Left ventricle myocardium superior (tissue), 1 donor: ENCODE measurements around the gene FTO. TPM values are rescaled to one million over a fixed set of nuclear protein-coding genes. Genes with fewer than 3 reads are reported as not detected.

ENCODE experiments used
- ATAC-seq: fragments of 200-7000 bp; cut with Tn5 transposase; one replicate; pipeline ENCODE4 v1.9.1; 2020; ENCODE audit warnings: mild to moderate bottlenecking, moderate library complexity
- DNase-seq: peaks from one replicate; pipeline ENCODE4 v3.0.0-alpha.2; 2020
- intact Hi-C: fragments of 100-400 bp; cut with micrococcal nuclease; formaldehyde crosslinking; loops from one replicate; pipeline ENCODE4 v1.11.0; 2022
- total RNA-seq: library from RNA; stranded (reverse); fragmentation: NEBNext Ultra II Directional; extraction: Animal tissue kit (Norgen Biotek cat#: 25700); gene quantifications from one replicate; pipeline ENCODE4 v1.2.1, GENCODE V29; 2021
- donor health status: DM: no; HTN: yes; CAD: no; lungs with severe emphysema.

Gene FTO
- total RNA-seq, 1 donor from 2014 or later, result 71.8 TPM

- ATAC-seq, result no peak
- intact Hi-C loops, result no loop called here
- no peak for DNase-seq
Measured at GRCh38 chr16:54000361-54000760, 296.4 kb downstream of the FTO start.

DNA sequence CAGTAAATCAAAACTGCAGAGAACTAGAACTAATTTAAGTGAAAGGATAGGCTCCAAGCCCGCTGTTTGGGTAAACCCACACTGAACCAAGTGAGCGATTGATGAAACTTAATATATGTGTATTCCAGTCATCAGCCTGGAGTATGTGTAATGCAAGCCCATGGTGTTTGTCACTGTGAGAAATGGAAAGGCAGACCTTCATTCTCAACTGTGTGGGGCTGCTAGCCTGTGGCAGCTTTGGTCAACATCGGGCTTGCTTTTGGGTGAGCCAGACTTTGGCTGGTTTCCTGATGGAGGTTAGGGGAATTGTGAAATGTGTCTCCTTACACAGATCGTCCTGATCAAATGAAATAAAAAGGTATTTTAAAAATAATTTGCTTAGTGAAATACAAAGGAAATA is 302.7 kb downstream of the FTO start:
- DNase-seq, result no peak
- ATAC-seq, result no peak
- intact Hi-C loops, result no loop called here

GRCh38 chr16:54007504-54007903 is 303.5 kb downstream of the FTO start:
- ATAC-seq, result peak; percentile 82
- peak; percentile 28 for DNase-seq
- intact Hi-C loops, result no loop called here

- DNase-seq (no peak), ATAC-seq (no peak)
- intact Hi-C loops, result no loop called here
Measured at GRCh38 chr16:54009464-54010176, 305.7 kb downstream of the FTO start.

GRCh38 chr16:54015147-54015546 is 311.2 kb downstream of the FTO start:
- ATAC-seq (no peak), DNase-seq (no peak)
- intact Hi-C loops, result no loop called here

DNA sequence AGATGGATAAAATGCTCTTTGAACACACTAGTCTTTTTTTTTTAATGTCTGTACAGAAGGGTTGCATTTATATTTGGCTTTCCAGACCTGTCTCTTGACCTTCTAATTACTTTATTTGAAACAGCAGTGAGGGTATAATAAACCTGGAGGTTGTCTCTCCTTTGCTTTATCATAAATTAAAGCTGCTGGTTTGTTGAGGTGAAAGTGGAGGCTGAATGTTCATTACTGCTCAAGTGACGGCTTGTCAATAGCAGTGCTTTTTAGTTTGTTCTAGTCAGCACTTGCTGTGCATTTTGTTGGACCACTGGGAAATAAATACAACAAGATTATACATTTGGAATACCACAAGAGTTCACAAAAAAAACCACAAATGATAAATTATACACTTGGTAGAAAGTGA is 318.4 kb downstream of the FTO start:
- intact Hi-C loops, result no loop called here
- ATAC-seq (no peak), DNase-seq (no peak)

DNA sequence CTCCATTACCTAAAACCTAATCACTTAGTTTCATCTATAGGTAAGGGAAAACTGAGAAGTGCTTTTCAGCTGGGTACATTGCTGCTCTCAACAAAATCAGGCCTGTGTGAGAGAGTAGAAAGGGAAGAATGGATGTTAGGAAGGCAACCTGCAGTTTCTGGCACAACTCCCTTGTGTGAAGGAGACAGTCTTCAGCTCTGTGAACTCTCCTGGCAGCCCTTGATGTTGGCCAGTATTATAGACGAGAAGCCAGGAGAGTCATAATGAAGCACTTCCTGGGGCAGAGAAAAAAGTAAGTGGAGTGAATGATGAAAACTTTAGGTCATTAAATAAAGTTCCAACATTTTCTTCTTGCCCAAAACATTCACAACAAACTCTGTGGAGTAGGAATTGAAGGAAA is 322.5 kb downstream of the FTO start:
- intact Hi-C loops, result no loop called here
- DNase-seq (no peak), ATAC-seq (peak; percentile 54)

DNA sequence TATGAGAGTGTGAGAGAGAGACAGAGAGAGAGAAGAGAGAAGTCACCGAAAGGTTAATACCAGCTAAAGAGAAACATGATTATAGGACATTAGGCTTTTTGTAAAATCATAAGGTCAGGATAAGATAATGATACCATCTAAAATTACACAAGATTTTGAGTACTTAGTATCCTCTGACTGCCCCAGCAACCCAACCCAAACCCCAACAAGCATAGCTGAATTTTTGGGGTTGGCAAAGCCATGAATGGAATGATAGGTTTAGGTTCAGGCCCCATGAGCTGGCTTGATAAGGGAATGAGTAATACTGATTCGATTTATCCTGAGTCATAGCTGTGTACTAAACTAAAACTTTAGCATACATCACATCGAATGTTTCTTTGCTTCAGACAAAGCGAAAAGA is 323.1 kb downstream of the FTO start:
- intact Hi-C loops, result no loop called here
- DNase-seq (no peak), ATAC-seq (no peak)

DNA sequence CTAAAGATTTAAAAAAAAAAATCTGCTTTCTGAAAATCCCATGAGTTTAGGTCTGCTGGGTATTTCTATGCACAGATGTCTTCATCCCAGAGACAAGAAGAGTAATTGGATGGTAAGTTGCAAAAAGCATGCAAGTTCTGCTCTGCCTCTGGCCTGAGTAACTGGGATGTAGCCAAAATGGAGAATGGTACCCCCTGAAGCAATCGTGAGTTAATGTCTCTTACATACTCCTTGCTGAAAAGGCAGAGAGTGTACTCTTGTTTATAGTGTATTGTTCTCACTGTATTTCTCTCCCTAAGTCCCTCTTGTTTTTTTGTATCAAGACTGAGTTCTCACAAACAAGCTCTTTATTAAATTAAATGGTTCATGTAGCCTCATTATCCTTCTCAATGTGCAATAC is 323.6 kb downstream of the FTO start:
- intact Hi-C loops, result no loop called here
- ATAC-seq (no peak), DNase-seq (no peak)

DNA sequence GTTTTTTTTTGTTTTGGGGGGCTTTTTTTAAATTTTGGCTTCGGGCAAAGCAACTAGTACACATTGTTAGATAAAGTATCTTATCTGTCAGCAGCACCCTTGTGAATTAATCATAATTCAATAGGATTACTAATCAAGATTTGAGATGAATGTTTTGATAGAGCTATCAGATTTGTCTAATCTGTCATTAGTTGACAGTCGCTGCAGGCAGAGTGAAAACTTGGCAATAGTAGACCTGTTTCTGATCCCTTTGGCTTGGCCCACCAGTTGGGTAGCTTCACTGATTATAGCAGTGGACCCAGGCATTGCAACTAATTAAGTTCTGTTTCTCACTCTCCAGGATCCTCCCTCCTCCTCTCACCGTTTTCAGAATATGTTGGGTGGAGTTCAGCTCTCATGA is 324.0 kb downstream of the FTO start:
- ATAC-seq (no peak), DNase-seq (no peak)
- intact Hi-C loops, result no loop called here

DNA sequence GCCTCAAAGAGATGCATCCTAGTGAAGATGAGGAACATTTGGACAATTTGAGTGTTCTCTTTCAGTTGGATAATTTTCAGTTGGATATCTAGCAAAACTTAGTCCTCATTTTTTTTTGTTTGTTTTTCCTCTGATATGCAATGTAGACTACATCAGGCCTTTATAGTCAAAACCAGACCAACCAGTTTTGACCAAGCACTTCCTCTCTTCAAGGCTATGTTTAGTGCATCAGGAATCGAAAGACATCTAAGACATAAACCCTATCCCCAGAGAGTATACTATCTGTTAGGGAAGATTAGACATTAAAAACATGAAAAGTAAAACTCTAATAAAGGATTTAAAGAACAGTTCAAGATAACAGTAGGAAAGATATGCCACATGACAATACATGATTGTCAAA is 326.5 kb downstream of the FTO start:
- DNase-seq, result no peak
- intact Hi-C loops, result no loop called here
- ATAC-seq, result no peak

- ATAC-seq, result no peak
- no peak for DNase-seq
- intact Hi-C loops, result no loop called here
Measured at GRCh38 chr16:54031107-54031760, 327.3 kb downstream of the FTO start.

DNA sequence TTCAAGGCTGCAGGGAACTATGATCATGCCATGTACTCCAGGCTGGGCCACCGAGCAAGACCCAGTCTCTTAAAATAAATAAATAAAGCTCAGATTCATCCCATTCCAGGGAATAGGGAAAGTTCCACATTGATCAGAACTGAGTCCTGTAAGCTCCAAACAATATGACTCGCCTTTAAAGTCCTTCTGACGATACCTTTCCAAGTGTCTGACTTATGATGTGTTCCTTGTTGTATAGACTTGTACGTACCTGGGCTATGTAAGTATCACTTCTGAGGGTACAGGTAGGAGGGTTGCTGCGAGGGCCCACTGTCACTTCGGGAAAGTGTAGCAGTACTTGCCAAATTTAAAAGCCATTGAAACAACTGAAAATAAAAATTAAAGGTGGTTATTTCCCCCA is 329.8 kb downstream of the FTO start:
- ATAC-seq (no peak), DNase-seq (no peak)
- intact Hi-C loops, result no loop called here

GRCh38 chr16:54034684-54035083 is 330.7 kb downstream of the FTO start:
- intact Hi-C loops, result no loop called here
- ATAC-seq, result no peak
- no peak for DNase-seq

GRCh38 chr16:54040480-54040879 is 336.5 kb downstream of the FTO start:
- intact Hi-C loops, result no loop called here
- ATAC-seq (no peak), DNase-seq (no peak)

DNA sequence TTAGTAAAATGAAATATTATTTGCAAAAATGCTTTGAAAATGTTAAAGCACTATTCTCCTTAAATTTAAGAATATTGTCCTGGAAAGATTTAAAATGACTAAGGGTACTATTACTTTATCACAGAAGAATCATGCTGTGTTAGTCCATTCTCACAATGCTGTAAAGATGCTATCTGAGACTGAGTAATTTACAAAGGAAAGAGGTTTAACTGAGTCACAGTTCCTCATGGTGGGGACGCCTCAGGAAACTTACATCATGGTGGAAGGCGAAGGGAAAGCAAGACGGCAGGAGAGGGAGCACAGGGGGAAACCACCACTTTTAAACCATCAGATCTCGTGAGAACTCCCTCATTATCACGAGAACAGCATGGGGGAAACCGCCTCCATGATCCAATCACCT is 337.0 kb downstream of the FTO start:
- intact Hi-C loops, result no loop called here
- DNase-seq, result no peak

GRCh38 chr16:54048586-54049495 is 344.9 kb downstream of the FTO start:
- ATAC-seq (no peak), DNase-seq (no peak)
- intact Hi-C loops, result no loop called here

More for the DNA sequence above, 337.0 kb downstream of the FTO start:
- ATAC-seq, result no peak

DNA sequence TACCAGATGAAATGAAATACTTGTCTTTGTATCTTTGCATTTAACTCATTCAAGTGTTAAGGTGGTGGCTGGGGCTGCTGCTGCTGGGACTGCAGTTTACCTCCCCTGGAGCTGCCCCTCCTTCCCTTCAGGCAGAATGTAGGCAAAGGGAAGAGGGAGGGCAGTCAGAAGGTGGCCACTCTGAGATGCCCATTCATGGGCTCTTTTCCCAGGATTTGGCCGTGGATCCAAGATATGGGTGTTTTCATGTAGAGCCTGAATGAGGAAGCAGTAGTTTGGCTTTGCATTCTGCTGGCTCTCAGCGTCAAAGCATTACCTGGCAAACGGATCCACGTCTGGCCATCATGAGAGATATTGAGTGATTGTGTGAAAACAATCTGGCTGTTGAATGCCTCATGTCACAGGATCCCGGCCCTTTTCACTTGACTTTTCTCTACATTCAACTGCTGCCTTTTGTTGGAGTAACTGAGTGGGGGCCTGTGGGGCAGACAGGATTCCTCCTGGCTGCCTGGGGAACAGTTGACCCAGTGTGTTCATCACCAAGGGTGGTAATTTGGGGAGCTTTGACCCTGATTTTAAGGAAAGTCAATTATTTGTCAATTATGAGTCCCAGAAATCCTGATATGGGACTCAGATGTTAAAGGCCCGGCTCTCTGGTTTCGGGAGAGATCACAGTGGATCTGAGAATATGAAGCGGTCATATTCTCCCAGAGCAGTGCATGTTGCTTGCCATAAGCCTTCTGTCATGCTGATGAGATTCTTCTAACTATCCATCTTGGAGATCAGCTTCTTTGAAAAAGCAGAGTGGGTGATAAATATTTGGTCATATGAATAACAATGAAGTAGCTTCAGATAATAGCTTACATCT is 345.9 kb downstream of the FTO start:
- ATAC-seq, result no peak
- DNase-seq, result no peak
- intact Hi-C loops, result no loop called here

- ATAC-seq (no peak), DNase-seq (no peak)
- intact Hi-C loops, result no loop called here
Measured at GRCh38 chr16:54050459-54051210, 346.7 kb downstream of the FTO start.
